IMR-90 (cell line): ENCODE data around the gene HAGHL. TPM values are rescaled to one million over a fixed set of nuclear protein-coding genes. Genes with fewer than 3 reads are reported as not detected.

ENCODE experiments used
- ATAC-seq: fragments of 200-7000 bp; cut with Tn5 transposase; 2 replicates; pipeline ENCODE4 v1.9.1; 2020; ENCODE audit warnings: low read depth, mild to moderate bottlenecking, moderate library complexity
- BruUV-seq: library from RNA; stranded (reverse); fragments of 400-500 nt; replicated peaks from 2 replicates; lab custom pipeline; 2021; lab: Mats Ljungman, UMichigan
- CTCF ChIA-PET: fragments of 300-600 bp; formaldehyde crosslinking; extraction: SDS; loops from one replicate; lab custom pipeline; 2021; ENCODE audit warnings: antibody characterized with exemption; lab: Yijun Ruan, JAX
- POLR2A ChIA-PET: fragments of 300-600 bp; sonication (Branson Sonifier 250); formaldehyde crosslinking; loops from one replicate; lab custom pipeline; 2022; ENCODE audit warnings: antibody characterized with exemption; ENCODE audit not compliant: unreplicated experiment; lab: Charles Lee
- DNase-seq: peaks from one replicate; pipeline ENCODE4 v3.0.0; 2013
- H2AFZ ChIP-seq: replicated peaks from 2 replicates; pipeline ENCODE3; 2013; ENCODE audit warnings: low read length, mild to moderate bottlenecking; ENCODE audit not compliant: poor library complexity
- H2AK5ac ChIP-seq: 2 replicates; pipeline ENCODE4 v1.6.1; 2013; ENCODE audit warnings: low read depth, low read length, inconsistent platforms
- H2AK9ac ChIP-seq: replicated peaks from 2 replicates; pipeline ENCODE3; 2013; ENCODE audit warnings: mild to moderate bottlenecking, low read depth, low read length, moderate library complexity; ENCODE audit not compliant: poor library complexity
- H2BK120ac ChIP-seq: 2 replicates; pipeline ENCODE4 v1.6.1; 2013; ENCODE audit warnings: low read depth, low read length, inconsistent platforms
- H2BK15ac ChIP-seq: 3 replicates; pipeline ENCODE4 v1.6.1; 2013; ENCODE audit warnings: low read depth, low read length, inconsistent platforms
- H2BK20ac ChIP-seq: 2 replicates; pipeline ENCODE4 v1.6.1; 2013; ENCODE audit warnings: low read depth, mild to moderate bottlenecking, inconsistent platforms, low read length, moderate library complexity
- H2BK5ac ChIP-seq: 2 replicates; pipeline ENCODE4 v1.6.1; 2013; ENCODE audit warnings: mild to moderate bottlenecking, low read depth, low read length, inconsistent platforms; ENCODE audit not compliant: poor library complexity, severe bottlenecking
- H3K14ac ChIP-seq: replicated peaks from 2 replicates; pipeline ENCODE4 v1.6.1; 2013; ENCODE audit warnings: low read depth, low read length, inconsistent platforms
- H3K18ac ChIP-seq: 2 replicates; pipeline ENCODE4 v1.6.1; 2013; ENCODE audit warnings: low read depth, low read length, control low read depth
- H3K23ac ChIP-seq: 2 replicates; pipeline ENCODE4 v1.6.1; 2013; ENCODE audit warnings: low read depth, low read length, inconsistent platforms
- H3K27ac ChIP-seq: 2 replicates; pipeline ENCODE4 v1.5.1; 2013; ENCODE audit warnings: mild to moderate bottlenecking, control low read depth, low read length; ENCODE audit not compliant: insufficient read depth
- H3K27me3 ChIP-seq: 2 replicates; pipeline ENCODE4 v1.6.1; 2013; ENCODE audit warnings: low read length; ENCODE audit not compliant: control insufficient read depth, insufficient read depth
- H3K36me3 ChIP-seq: 2 replicates; pipeline ENCODE4 v1.6.1; 2013; ENCODE audit warnings: low read length, mixed read lengths; ENCODE audit not compliant: control insufficient read depth, insufficient read depth
- H3K4ac ChIP-seq: 2 replicates; pipeline ENCODE4 v1.6.1; 2013; ENCODE audit warnings: low read depth, low read length, inconsistent platforms
- H3K4me1 ChIP-seq: 2 replicates; pipeline ENCODE4 v1.6.1; 2013; ENCODE audit warnings: low read length, mixed read lengths; ENCODE audit not compliant: control insufficient read depth, insufficient read depth
- H3K4me2 ChIP-seq: 2 replicates; pipeline ENCODE4 v1.6.1; 2013; ENCODE audit warnings: low read depth, mild to moderate bottlenecking, control low read depth, low read length, moderate library complexity
- H3K4me3 ChIP-seq: 2 replicates; pipeline ENCODE4 v1.5.1; 2013; ENCODE audit warnings: low read depth, mild to moderate bottlenecking, control low read depth, low read length, moderate library complexity; ENCODE audit not compliant: insufficient read depth
- H3K56ac ChIP-seq: 2 replicates; pipeline ENCODE4 v1.6.1; 2013; ENCODE audit warnings: low read length, inconsistent platforms; ENCODE audit not compliant: insufficient read depth; ENCODE audit errors: extremely low read depth
- H3K79me1 ChIP-seq, 2 experiments: 2 replicates each; pipeline ENCODE4 v1.6.1; 2013; ENCODE audit warnings: low read length in 2 of 2, inconsistent platforms in 1 of 2, low read depth in 1 of 2
- H3K9ac ChIP-seq: 2 replicates; pipeline ENCODE4 v1.6.1; 2013; ENCODE audit warnings: low read depth, low read length, control low read depth
- H3K9me1 ChIP-seq: 2 replicates; pipeline ENCODE4 v1.6.1; 2013; ENCODE audit warnings: low read length, inconsistent platforms; ENCODE audit not compliant: insufficient read depth
- H3K9me3 ChIP-seq: 2 replicates; pipeline ENCODE4 v1.6.1; 2013; ENCODE audit warnings: low read length; ENCODE audit not compliant: control insufficient read depth, insufficient read depth
- H4K20me1 ChIP-seq: 2 replicates; pipeline ENCODE4 v1.6.1; 2013; ENCODE audit warnings: low read length, inconsistent platforms; ENCODE audit not compliant: insufficient read depth
- H4K5ac ChIP-seq: 2 replicates; pipeline ENCODE4 v1.6.1; 2013; ENCODE audit warnings: mild to moderate bottlenecking, low read depth, low read length, control low read depth
- H4K8ac ChIP-seq, 2 experiments: 2 replicates each; pipeline ENCODE4 v1.6.1; 2013; ENCODE audit warnings: low read depth in 2 of 2, low read length in 2 of 2, control low read depth in 1 of 2, inconsistent platforms in 1 of 2
- H4K91ac ChIP-seq: 2 replicates; pipeline ENCODE4 v1.6.1; 2013; ENCODE audit warnings: low read depth, low read length, inconsistent platforms; ENCODE audit not compliant: insufficient read depth
- BHLHE40 ChIP-seq: fragments of 150-350 bp; IDR thresholded peaks from 2 replicates; pipeline ENCODE4 v1.6.1; 2016; ENCODE audit warnings: mild to moderate bottlenecking, low read depth, low read length
- CEBPB ChIP-seq: IDR thresholded peaks from 2 replicates; pipeline ENCODE4 v1.6.1; 2012; ENCODE audit warnings: low read depth, low read length, improper control_type of control experiment
- CHD1 ChIP-seq: IDR thresholded peaks from 2 replicates; pipeline ENCODE4 v1.6.1; 2012; ENCODE audit warnings: low read depth, low read length, improper control_type of control experiment
- FOS ChIP-seq: fragments of 150-350 bp; IDR thresholded peaks from 2 replicates; pipeline ENCODE4 v1.6.1; 2016; ENCODE audit warnings: low read depth, low read length
- MAFK ChIP-seq: IDR thresholded peaks from 2 replicates; pipeline ENCODE4 v1.6.1; 2012; ENCODE audit warnings: low read depth, low read length, improper control_type of control experiment
- MAZ ChIP-seq: IDR thresholded peaks from 2 replicates; pipeline ENCODE4 v1.6.1; 2012; ENCODE audit warnings: low read depth, mild to moderate bottlenecking, low read length, improper control_type of control experiment, moderate library complexity, borderline replicate concordance
- MXI1 ChIP-seq: IDR thresholded peaks from 2 replicates; pipeline ENCODE4 v1.6.1; 2012; ENCODE audit warnings: low read depth, mild to moderate bottlenecking, low read length, moderate library complexity, borderline replicate concordance
- NFE2L2 ChIP-seq: fragments of 150-350 bp; IDR thresholded peaks from 2 replicates; pipeline ENCODE4 v1.6.1; 2016; ENCODE audit warnings: low read depth, mild to moderate bottlenecking, low read length
- POLR2A ChIP-seq: IDR thresholded peaks from 2 replicates; pipeline ENCODE4 v1.6.1; 2012; ENCODE audit warnings: mild to moderate bottlenecking, low read depth, low read length
- RAD21 ChIP-seq: IDR thresholded peaks from 2 replicates; pipeline ENCODE4 v1.6.1; 2012; ENCODE audit warnings: low read length, improper control_type of control experiment
- RCOR1 ChIP-seq: IDR thresholded peaks from 2 replicates; pipeline ENCODE4 v1.6.1; 2012; ENCODE audit warnings: mild to moderate bottlenecking, low read length, improper control_type of control experiment; ENCODE audit not compliant: insufficient replicate concordance
- RFX5 ChIP-seq: IDR thresholded peaks from 2 replicates; pipeline ENCODE4 v1.8.0; 2012; ENCODE audit warnings: low read depth, mild to moderate bottlenecking, low read length, moderate library complexity
- SMC3 ChIP-seq: fragments of 150-350 bp; IDR thresholded peaks from 2 replicates; pipeline ENCODE4 v1.6.1; 2016; ENCODE audit warnings: low read depth, mild to moderate bottlenecking, antibody characterized with exemption, low read length, moderate library complexity
- WGBS, 2 experiments: methylation state at CpG; one replicate each; pipeline versions ENCODE4 v1.1.5 to v1.1.7; 2013; ENCODE audit warnings: missing lambda C conversion rate in 2 of 2; ENCODE audit not compliant: insufficient read length in 1 of 2; ENCODE audit errors: extremely low coverage in 2 of 2; 5-methylcytosine and 5-hydroxymethylcytosine counted together
- dilution Hi-C: fragments of 300-500 bp; cut with HindIII; formaldehyde crosslinking; loops from one replicate; pipeline ENCODE4 v1.14.3; 2018; ENCODE audit warnings: low sequenced_read_pairs; ENCODE audit not compliant: unreplicated experiment
- in situ Hi-C: fragments of 300-500 bp; cut with MboI; formaldehyde crosslinking; loops from 3 replicates; pipeline ENCODE4 v1.14.3; 2019; ENCODE audit warnings: low sequenced_read_pairs, inconsistent platforms, mixed read lengths
- intact Hi-C: fragments of 100-400 bp; cut with micrococcal nuclease; formaldehyde crosslinking; loops from 2 replicates; pipeline ENCODE4 v1.10.0; 2022
- polyA plus RNA-seq, 3 experiments: library from polyadenylated mRNA; depleted of rRNA; stranded (reverse); fragments of >200 nt; gene quantifications; 2 replicates each; pipeline ENCODE4 v1.2.3, GENCODE V29; 2012; ENCODE audit warnings: low replicate concordance in 1 of 3
- total RNA-seq: library from RNA; depleted of rRNA; stranded (reverse); fragments of >200 nt; gene quantifications from 2 replicates; pipeline ENCODE4 v1.2.3, GENCODE V29; 2012
- TF ChIP-seq, protein P1 (sequence below): conservative IDR thresholded peaks from 2 replicates; pipeline ENCODE4 v1.5.1; 2012; ENCODE audit warnings: mild to moderate bottlenecking, low read depth, low read length, improper control_type of control experiment
- TF ChIP-seq, protein P2 (sequence below): fragments of 150-350 bp; IDR thresholded peaks from 2 replicates; pipeline ENCODE4 v1.6.1; 2017; ENCODE audit warnings: mild to moderate bottlenecking, antibody characterized with exemption, low read length, low read depth
- TF ChIP-seq, protein P3 (sequence below): fragments of 150-350 bp; IDR thresholded peaks from 2 replicates; pipeline ENCODE4 v1.6.1; 2016; ENCODE audit warnings: low read depth, mild to moderate bottlenecking, low read length, moderate library complexity, borderline replicate concordance

Gene HAGHL
- total and polyA plus RNA-seq, 2 of the 4 experiments (the other 2 are of a cell fraction) = 3.0 to 12.5 TPM

DNA sequence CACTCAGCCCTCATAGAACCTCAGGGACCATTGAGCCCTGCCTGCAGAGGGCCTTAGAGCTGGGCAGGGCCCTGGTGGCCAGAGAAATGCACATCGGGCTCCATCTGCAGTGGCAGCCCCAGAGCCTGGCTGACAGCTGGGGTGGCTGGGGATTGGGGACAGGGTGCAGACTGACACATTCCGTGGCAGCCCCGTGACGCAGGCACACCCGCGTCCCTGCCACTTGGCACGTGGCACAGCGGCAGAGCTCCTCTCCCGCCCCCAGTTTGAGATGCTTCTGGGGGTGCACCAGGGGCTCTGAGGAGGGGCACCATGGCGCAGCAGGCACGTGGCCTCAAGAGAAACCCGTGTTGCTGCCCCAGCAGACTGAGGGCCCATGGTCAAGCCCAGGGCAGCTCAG is 23.5 kb upstream of the HAGHL start:
- no peaks in the 10 kb centered on the region for H3K9me3 ChIP-seq
- no peak overlapping the region for H2AK5ac ChIP-seq
- dilution Hi-C loops = no loop called here
- H3K56ac ChIP-seq = no peak overlapping the region
- DNase-seq (no peak), ATAC-seq (no peak)
- H3K4me2 ChIP-seq = no peak overlapping the region
- H3K4ac ChIP-seq = no peak overlapping the region
- no peak overlapping the region for H3K4me3 ChIP-seq
- ChIA-PET POLR2A (no interaction called here), CTCF (no interaction called here)
- H3K36me3 ChIP-seq = no peaks in the 10 kb centered on the region
- no peaks in the 10 kb centered on the region for H3K79me1 ChIP-seq
- H4K8ac ChIP-seq = no peak overlapping the region
- no peak overlapping the region for H3K23ac ChIP-seq
- no peak overlapping the region for H2BK5ac ChIP-seq
- H2BK20ac ChIP-seq = no peak overlapping the region
- in situ Hi-C loops = loop anchor here (25.0 kb wide), 1 partner anchor 359 kb away; the partner anchor contains the start of gene SSTR5
- TF ChIP-seq, protein P1, sequence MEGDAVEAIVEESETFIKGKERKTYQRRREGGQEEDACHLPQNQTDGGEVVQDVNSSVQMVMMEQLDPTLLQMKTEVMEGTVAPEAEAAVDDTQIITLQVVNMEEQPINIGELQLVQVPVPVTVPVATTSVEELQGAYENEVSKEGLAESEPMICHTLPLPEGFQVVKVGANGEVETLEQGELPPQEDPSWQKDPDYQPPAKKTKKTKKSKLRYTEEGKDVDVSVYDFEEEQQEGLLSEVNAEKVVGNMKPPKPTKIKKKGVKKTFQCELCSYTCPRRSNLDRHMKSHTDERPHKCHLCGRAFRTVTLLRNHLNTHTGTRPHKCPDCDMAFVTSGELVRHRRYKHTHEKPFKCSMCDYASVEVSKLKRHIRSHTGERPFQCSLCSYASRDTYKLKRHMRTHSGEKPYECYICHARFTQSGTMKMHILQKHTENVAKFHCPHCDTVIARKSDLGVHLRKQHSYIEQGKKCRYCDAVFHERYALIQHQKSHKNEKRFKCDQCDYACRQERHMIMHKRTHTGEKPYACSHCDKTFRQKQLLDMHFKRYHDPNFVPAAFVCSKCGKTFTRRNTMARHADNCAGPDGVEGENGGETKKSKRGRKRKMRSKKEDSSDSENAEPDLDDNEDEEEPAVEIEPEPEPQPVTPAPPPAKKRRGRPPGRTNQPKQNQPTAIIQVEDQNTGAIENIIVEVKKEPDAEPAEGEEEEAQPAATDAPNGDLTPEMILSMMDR = no peak
- no peak for TF ChIP-seq RCOR1
- no peak for TF ChIP-seq NFE2L2
- no peak for TF ChIP-seq BHLHE40
- TF ChIP-seq CEBPB = no peak
- no peak for TF ChIP-seq MAZ
- TF ChIP-seq, protein P2, sequence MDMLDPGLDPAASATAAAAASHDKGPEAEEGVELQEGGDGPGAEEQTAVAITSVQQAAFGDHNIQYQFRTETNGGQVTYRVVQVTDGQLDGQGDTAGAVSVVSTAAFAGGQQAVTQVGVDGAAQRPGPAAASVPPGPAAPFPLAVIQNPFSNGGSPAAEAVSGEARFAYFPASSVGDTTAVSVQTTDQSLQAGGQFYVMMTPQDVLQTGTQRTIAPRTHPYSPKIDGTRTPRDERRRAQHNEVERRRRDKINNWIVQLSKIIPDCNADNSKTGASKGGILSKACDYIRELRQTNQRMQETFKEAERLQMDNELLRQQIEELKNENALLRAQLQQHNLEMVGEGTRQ = no peak
- no peak for TF ChIP-seq MAFK
- no peak for TF ChIP-seq RFX5
- no peak for TF ChIP-seq SMC3
- no peak for TF ChIP-seq CHD1
- TF ChIP-seq RAD21 = no peak
- TF ChIP-seq, protein P3, sequence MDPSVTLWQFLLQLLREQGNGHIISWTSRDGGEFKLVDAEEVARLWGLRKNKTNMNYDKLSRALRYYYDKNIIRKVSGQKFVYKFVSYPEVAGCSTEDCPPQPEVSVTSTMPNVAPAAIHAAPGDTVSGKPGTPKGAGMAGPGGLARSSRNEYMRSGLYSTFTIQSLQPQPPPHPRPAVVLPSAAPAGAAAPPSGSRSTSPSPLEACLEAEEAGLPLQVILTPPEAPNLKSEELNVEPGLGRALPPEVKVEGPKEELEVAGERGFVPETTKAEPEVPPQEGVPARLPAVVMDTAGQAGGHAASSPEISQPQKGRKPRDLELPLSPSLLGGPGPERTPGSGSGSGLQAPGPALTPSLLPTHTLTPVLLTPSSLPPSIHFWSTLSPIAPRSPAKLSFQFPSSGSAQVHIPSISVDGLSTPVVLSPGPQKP = no peak
- no peak for TF ChIP-seq FOS
- no peak for TF ChIP-seq MXI1
- no peak for TF ChIP-seq POLR2A
- H3K18ac ChIP-seq = no peak overlapping the region
- H3K9me1 ChIP-seq = no peaks in the 10 kb centered on the region
- H2BK15ac ChIP-seq = no peak overlapping the region
- H2AK9ac ChIP-seq = no peak overlapping the region
- no peak overlapping the region for H4K91ac ChIP-seq
- H4K20me1 ChIP-seq = peaks cover 12% of the 10 kb centered on the region
- H4K5ac ChIP-seq = no peak overlapping the region
- H3K14ac ChIP-seq = no peak overlapping the region
- H3K9ac ChIP-seq = no peak overlapping the region
- peaks cover 79% of the 10 kb centered on the region for H3K27me3 ChIP-seq
- H2BK120ac ChIP-seq = no peak overlapping the region
- no TSS peak for BruUV-seq
- intact Hi-C loops = no loop called here
- WGBS, 2 experiments = 81% methylated on average over 9 of the region's 12 CpGs; no CpG with 5 or more reads in 1 of the 2 experiments
- H2AFZ ChIP-seq = no peak overlapping the region
- H3K4me1 ChIP-seq = no peaks in the 10 kb centered on the region
- H3K27ac ChIP-seq = no peak overlapping the region
